T-helper 9 cell (primary cell): ENCODE results near the gene EYA3.
A peak's percentile ranks its signal among the peaks of the same experiment; 100 is the strongest.

Experiments used
- DNase-seq: peaks from one replicate; pipeline ENCODE4 v3.0.0-alpha.2; 2020
- total RNA-seq, 2 donors: gene quantifications; one replicate each; lab custom pipeline; 2026; lab: John Stamatoyannopoulos, UW

The EYA3 gene
- total RNA-seq: 17.1 to 43.1 reads per million in 2 donors

- peak; percentile 98 for DNase-seq
Measured at GRCh38 chr1:28088168-28088961, at the start of gene EYA3. Gene EYA3 (minus strand): TSS chr1:28088610. CDS start chr1:28058026, 30,584 bp downstream.

GRCh38 chr1:28136922-28137613 lies 48.7 kb upstream of the EYA3 start:
- DNase-seq: no peak

GRCh38 chr1:28136169-28136921 lies 47.9 kb upstream of the EYA3 start:
- no peak for DNase-seq

- no peak for DNase-seq
Measured at GRCh38 chr1:28135371-28136168, 47.2 kb upstream of the EYA3 start.

GRCh38 chr1:28134651-28135207 lies 46.3 kb upstream of the EYA3 start:
- no peak for DNase-seq

GRCh38 chr1:28132171-28133167 lies 44.1 kb upstream of the EYA3 start:
- DNase-seq: no peak

- no peak for DNase-seq
Measured at GRCh38 chr1:28130901-28131300, 42.5 kb upstream of the EYA3 start.

GRCh38 chr1:28129150-28129549 lies 40.7 kb upstream of the EYA3 start:
- DNase-seq: no peak

GRCh38 chr1:28127617-28128257 lies 39.3 kb upstream of the EYA3 start:
- no peak for DNase-seq

GRCh38 chr1:28126783-28127490 lies 38.5 kb upstream of the EYA3 start:
- DNase-seq: no peak

- no peak for DNase-seq
Measured at GRCh38 chr1:28126212-28126611, 37.8 kb upstream of the EYA3 start.

- DNase-seq: no peak
Measured at GRCh38 chr1:28123461-28123961, 35.1 kb upstream of the EYA3 start.

- DNase-seq: no peak
Measured at GRCh38 chr1:28122183-28122582, 33.8 kb upstream of the EYA3 start.

- no peak for DNase-seq
Measured at GRCh38 chr1:28119556-28119955, 31.1 kb upstream of the EYA3 start.

- no peak for DNase-seq
Measured at GRCh38 chr1:28118640-28119307, 30.4 kb upstream of the EYA3 start.

- DNase-seq: peak; percentile 5
Measured at GRCh38 chr1:28115267-28115666, 26.9 kb upstream of the EYA3 start.

GRCh38 chr1:28114844-28115243 lies 26.4 kb upstream of the EYA3 start:
- DNase-seq: no peak

GRCh38 chr1:28113242-28113572 lies 24.8 kb upstream of the EYA3 start:
- DNase-seq: no peak
